Upper lobe of left lung (tissue), 6 donors: ENCODE data around the gene SOX8. TPM values are rescaled to one million over a fixed set of nuclear protein-coding genes. Genes with fewer than 3 reads are reported as not detected.

Source experiments
- ATAC-seq, 2 donors: fragments of 200-7000 bp; cut with Tn5 transposase; one replicate each; pipeline ENCODE4 v1.9.1; 2022; ENCODE audit warnings: mild to moderate bottlenecking in 2 of 2, moderate library complexity in 2 of 2; ENCODE audit not compliant: low FRiP score in 2 of 2
- DNase-seq, 2 donors: peaks; one replicate each; pipeline ENCODE4 v3.0.0-alpha.2; 2019 to 2020
- H3K27ac ChIP-seq, 4 donors: fragments of 200-600 bp; sonication (generic); one replicate each; pipeline ENCODE4 v1.5.1; 2016 to 2019
- H3K27me3 ChIP-seq, 4 donors: fragments of 200-600 bp; sonication (generic); one replicate each; pipeline ENCODE4 v1.5.1; 2017 to 2019
- H3K36me3 ChIP-seq, 4 donors: fragments of 200-600 bp; sonication (generic); one replicate each; pipeline ENCODE4 v1.5.1; 2016 to 2019
- H3K4me1 ChIP-seq, 4 donors: fragments of 200-600 bp; sonication (generic); one replicate each; pipeline ENCODE4 v1.5.1; 2018 to 2019
- H3K4me3 ChIP-seq, 4 donors: fragments of 200-600 bp; sonication (generic); one replicate each; pipeline ENCODE4 v1.5.1; 2017 to 2019; ENCODE audit warnings: mild to moderate bottlenecking in 2 of 4, moderate library complexity in 1 of 4
- H3K9me3 ChIP-seq, 4 donors: fragments of 200-600 bp; sonication (generic); one replicate each; pipeline ENCODE4 v1.5.1; 2018 to 2019
- EP300 ChIP-seq, 4 donors: sonication (generic); formaldehyde crosslinking; IDR thresholded peaks; one replicate each; pipeline ENCODE4 v1.5.1; 2017; ENCODE audit warnings: antibody characterized with exemption in 4 of 4, control low read depth in 2 of 4
- POLR2A ChIP-seq, 4 donors: fragments of 450-650 bp; IDR thresholded peaks; one replicate each; pipeline ENCODE4 v1.5.1; 2016 to 2017; ENCODE audit warnings: antibody characterized with exemption in 4 of 4, mild to moderate bottlenecking in 2 of 4
- POLR2AphosphoS5 ChIP-seq, 2 donors: sonication (generic); formaldehyde crosslinking; IDR thresholded peaks; one replicate each; pipeline ENCODE4 v1.5.1; 2017; ENCODE audit warnings: antibody characterized with exemption in 2 of 2
- WGBS, 2 donors: methylation state at CpG; one replicate each; pipeline ENCODE4 v1.1.5; 2017 to 2018; 5-methylcytosine and 5-hydroxymethylcytosine counted together
- total RNA-seq, 6 donors: library from RNA; depleted of rRNA in 4 of 6; stranded (reverse); fragments of >200 nt in 4 of 6; gene quantifications; one replicate each; pipeline versions ENCODE4 v1.1.0 to v1.2.1, GENCODE V29; 2016 to 2021
- TF ChIP-seq, protein P1 (sequence below), 6 experiments: fragments of 450-650 bp in 4 of 6; fragments of 200-600 bp in 2 of 6; sonication (generic) in 2 of 6; IDR thresholded peaks; one replicate each; pipeline ENCODE4 v1.5.1; 2016 to 2019; ENCODE audit warnings: antibody characterized with exemption in 6 of 6
- donor health status: DM: no; HTN: no; CAD: no; lungs with moderate emphysema.
- donor health status: DM: no; HTN: yes; CAD: no; lungs with severe emphysema.

Gene SOX8
- total RNA-seq, 6 donors from 2014 or later = 0.14 to 1.1 (median 0.57) TPM

DNA sequence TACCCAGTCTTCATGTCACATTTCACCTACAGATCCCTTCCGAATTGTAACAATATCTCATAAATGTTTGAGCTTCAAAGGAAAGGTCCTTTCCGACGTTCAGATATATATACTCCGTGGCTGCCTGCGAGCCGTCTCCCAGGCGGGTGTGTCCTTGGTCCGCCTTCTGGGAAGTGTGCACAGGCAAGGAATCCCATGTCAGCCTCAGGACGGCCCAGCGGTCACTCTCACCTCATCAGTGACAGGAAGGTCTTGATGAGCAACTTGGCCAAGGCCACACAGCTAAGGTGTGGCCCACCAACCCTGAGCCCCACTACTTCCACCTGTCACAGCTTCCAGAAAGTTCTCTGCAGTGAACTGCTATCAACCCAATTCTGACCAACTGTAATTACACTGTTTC is 15.1 kb upstream of the SOX8 start:
- TF ChIP-seq, protein P1, sequence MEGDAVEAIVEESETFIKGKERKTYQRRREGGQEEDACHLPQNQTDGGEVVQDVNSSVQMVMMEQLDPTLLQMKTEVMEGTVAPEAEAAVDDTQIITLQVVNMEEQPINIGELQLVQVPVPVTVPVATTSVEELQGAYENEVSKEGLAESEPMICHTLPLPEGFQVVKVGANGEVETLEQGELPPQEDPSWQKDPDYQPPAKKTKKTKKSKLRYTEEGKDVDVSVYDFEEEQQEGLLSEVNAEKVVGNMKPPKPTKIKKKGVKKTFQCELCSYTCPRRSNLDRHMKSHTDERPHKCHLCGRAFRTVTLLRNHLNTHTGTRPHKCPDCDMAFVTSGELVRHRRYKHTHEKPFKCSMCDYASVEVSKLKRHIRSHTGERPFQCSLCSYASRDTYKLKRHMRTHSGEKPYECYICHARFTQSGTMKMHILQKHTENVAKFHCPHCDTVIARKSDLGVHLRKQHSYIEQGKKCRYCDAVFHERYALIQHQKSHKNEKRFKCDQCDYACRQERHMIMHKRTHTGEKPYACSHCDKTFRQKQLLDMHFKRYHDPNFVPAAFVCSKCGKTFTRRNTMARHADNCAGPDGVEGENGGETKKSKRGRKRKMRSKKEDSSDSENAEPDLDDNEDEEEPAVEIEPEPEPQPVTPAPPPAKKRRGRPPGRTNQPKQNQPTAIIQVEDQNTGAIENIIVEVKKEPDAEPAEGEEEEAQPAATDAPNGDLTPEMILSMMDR (IDR thresholded peaks at IDR 0.05) = no peak
- TF ChIP-seq POLR2AphosphoS5 (IDR thresholded peaks at IDR 0.05) (no peak), EP300 (IDR thresholded peaks at IDR 0.05) (no peak), POLR2A (IDR thresholded peaks at IDR 0.05) (no peak)
- WGBS, 2 donors = 95 to 97% methylated on average over 8 to 10 of the region's 10 CpGs
- DNase-seq (no peak), ATAC-seq (no peak)
- H3K4me3 ChIP-seq = no peak overlapping the region
- no peak overlapping the region for H3K27ac ChIP-seq
- peaks cover 0 to 9% (median 1%) of the 10 kb centered on the region in 4 donors for H3K36me3 ChIP-seq
- no peaks in the 10 kb centered on the region for H3K27me3 ChIP-seq
- H3K4me1 ChIP-seq = peaks cover 13 to 37% (median 21%) of the 10 kb centered on the region in 4 donors
- H3K9me3 ChIP-seq = no peaks in the 10 kb centered on the region

DNA sequence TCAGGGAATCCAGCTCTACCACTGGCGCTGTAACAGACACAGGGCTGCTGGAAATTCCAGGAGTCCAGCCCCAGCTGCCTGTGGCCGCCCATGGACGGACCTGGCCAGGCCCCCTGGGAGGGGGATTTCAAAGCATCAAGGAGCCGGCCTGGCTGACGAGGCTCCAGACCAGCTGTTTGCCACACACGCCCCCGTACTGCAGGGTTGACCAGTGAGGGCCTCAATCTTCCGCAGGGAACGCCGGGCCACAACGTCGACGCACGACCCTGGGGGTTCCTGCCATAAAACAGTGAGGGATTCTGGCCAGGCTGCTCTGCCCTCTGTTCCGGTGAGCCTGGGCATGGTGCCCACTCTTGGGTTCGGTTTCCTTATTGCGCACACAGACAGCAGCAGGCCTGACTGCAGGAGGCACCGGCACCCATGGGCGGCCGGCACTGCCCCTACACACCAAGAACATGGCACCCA is 14.5 kb upstream of the SOX8 start:
- no peak for ATAC-seq
- no peaks in the 10 kb centered on the region for H3K27me3 ChIP-seq
- TF ChIP-seq EP300 (IDR thresholded peaks at IDR 0.05) = no peak
- TF ChIP-seq, protein P1 (IDR thresholded peaks at IDR 0.05) = no peak
- TF ChIP-seq POLR2AphosphoS5 (IDR thresholded peaks at IDR 0.05) = no peak
- no peak for TF ChIP-seq POLR2A (IDR thresholded peaks at IDR 0.05)
- no peak overlapping the region for H3K4me3 ChIP-seq
- 67 to 98% methylated on average over 1 to 20 of the region's 20 CpGs for WGBS, 2 donors
- H3K9me3 ChIP-seq = no peaks in the 10 kb centered on the region
- H3K27ac ChIP-seq = no peak overlapping the region
- peak in 1 of 2 donors; percentile 64 for DNase-seq
- H3K4me1 ChIP-seq = peaks cover 13 to 37% (median 21%) of the 10 kb centered on the region in 4 donors
- peaks cover 0 to 9% (median 1%) of the 10 kb centered on the region in 4 donors for H3K36me3 ChIP-seq

DNA sequence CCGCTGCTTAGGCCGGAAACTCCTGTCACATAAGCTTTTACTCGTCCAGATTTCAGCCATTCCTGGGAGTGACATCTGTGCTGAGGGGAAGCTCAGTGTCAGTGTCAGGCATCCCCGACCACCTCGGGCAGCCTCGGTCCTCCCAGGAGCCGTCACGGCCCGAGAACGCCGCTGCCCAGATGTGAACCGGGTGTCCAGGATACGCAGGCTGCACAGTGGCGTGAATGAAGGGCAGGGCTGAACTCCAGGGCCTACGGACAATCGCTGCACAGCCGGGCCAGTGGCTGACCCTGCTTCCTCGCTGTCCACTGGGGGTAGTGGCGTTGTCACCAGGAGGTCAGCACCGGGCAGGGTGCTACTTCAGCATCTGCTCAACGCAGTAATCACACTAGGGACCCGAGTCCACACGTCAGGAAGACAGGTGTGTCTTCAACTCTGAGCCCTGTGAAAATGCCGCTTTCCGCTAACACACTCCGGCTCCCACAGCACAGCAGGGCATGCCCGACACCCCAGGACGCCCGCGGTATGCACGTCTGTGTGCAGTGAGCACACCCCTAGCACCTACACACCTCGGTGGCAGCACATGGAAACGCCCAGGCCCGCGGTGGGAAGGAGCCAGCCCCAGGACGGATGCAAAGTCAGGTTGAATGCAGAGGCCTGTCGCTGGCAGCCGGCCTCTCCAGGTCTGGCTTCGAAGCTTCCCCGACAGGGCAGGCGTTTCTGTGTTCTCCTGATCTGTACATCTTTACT is 13.8 kb upstream of the SOX8 start:
- Histone ChIP-seq H3K4me1 (peaks cover 13 to 37% (median 21%) of the 10 kb centered on the region in 4 donors), H3K4me3 (no peak overlapping the region), H3K27me3 (no peaks in the 10 kb centered on the region), H3K27ac (no peak overlapping the region), H3K9me3 (no peaks in the 10 kb centered on the region), H3K36me3 (peaks cover 0 to 9% (median 1%) of the 10 kb centered on the region in 4 donors)
- TF ChIP-seq EP300 (IDR thresholded peaks at IDR 0.05) (no peak), POLR2A (IDR thresholded peaks at IDR 0.05) (no peak), POLR2AphosphoS5 (IDR thresholded peaks at IDR 0.05) (no peak)
- TF ChIP-seq, protein P1 (IDR thresholded peaks at IDR 0.05) = no peak
- ATAC-seq = no peak
- 93 to 98% methylated on average over 20 to 41 of the region's 41 CpGs for WGBS, 2 donors
- peak in 1 of 2 donors; percentile 79 for DNase-seq

DNA sequence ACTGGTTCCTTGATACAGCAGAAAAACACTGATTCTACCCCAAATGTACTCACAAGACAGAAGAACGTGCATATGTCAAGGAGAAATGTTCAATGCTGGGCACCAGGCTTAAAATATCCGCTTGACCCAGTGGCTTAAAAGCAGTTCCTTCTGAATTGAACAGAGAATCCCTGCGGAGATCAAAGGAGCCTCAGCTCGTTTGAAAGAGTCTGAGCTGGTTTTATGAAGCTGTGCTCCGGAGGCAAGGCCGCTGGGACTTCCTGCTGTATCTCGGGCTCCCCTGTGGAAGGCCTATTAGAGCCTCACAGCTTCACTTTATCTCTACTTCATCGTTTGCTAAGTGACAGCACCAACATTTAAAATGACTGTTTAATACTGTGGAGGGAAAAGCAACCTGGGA is 12.9 kb upstream of the SOX8 start:
- 82 to 88% methylated on average over 8 of the region's 8 CpGs for WGBS, 2 donors
- TF ChIP-seq POLR2A (IDR thresholded peaks at IDR 0.05) = no peak
- no peak for TF ChIP-seq EP300 (IDR thresholded peaks at IDR 0.05)
- TF ChIP-seq POLR2AphosphoS5 (IDR thresholded peaks at IDR 0.05) = no peak
- TF ChIP-seq, protein P1 (IDR thresholded peaks at IDR 0.05) = no peak
- H3K36me3 ChIP-seq = peaks cover 0 to 9% (median 1%) of the 10 kb centered on the region in 4 donors

More for the DNA sequence above, 12.9 kb upstream of the SOX8 start:
- DNase-seq (no peak), ATAC-seq (no peak)
- no peaks in the 10 kb centered on the region for H3K27me3 ChIP-seq
- H3K4me1 ChIP-seq = peaks cover 10 to 29% (median 17%) of the 10 kb centered on the region in 4 donors
- no peak overlapping the region for H3K27ac ChIP-seq
- H3K4me3 ChIP-seq = no peak overlapping the region
- no peaks in the 10 kb centered on the region for H3K9me3 ChIP-seq
